H9 (cell line): ENCODE results near the gene TRABD. TPM values are rescaled to one million over a fixed set of nuclear protein-coding genes. Genes with fewer than 3 reads are reported as not detected.

Experiments
- DNase-seq: peaks from one replicate; pipeline ENCODE4 v3.0.0-alpha.2; 2017
- H2AFZ ChIP-seq: one replicate; pipeline ENCODE4 v1.6.1; 2013; ENCODE audit warnings: mild to moderate bottlenecking, low read length, control low read depth, moderate library complexity
- H2AK5ac ChIP-seq: 2 replicates; pipeline ENCODE4 v1.6.1; 2013; ENCODE audit warnings: low read length, control low read depth, mixed read lengths; ENCODE audit not compliant: insufficient read length
- H2BK120ac ChIP-seq: one replicate; pipeline ENCODE4 v1.6.1; 2013; ENCODE audit warnings: low read depth, mild to moderate bottlenecking, low read length, control low read depth, inconsistent platforms; ENCODE audit not compliant: poor library complexity, severe bottlenecking
- H2BK12ac ChIP-seq: 2 replicates; pipeline ENCODE4 v1.6.1; 2013; ENCODE audit warnings: low read length, control low read depth, mixed read lengths, low read depth; ENCODE audit not compliant: insufficient read length
- H2BK15ac ChIP-seq: 2 replicates; pipeline ENCODE4 v1.6.1; 2013; ENCODE audit warnings: low read depth, low read length, control low read depth
- H2BK20ac ChIP-seq: one replicate; pipeline ENCODE4 v1.6.1; 2013; ENCODE audit warnings: low read depth, mild to moderate bottlenecking, low read length, control low read depth, inconsistent platforms; ENCODE audit not compliant: poor library complexity, severe bottlenecking
- H2BK5ac ChIP-seq: 2 replicates; pipeline ENCODE4 v1.6.1; 2013; ENCODE audit warnings: low read length, control low read depth, mixed read lengths; ENCODE audit not compliant: insufficient read length
- H3K14ac ChIP-seq: 2 replicates; pipeline ENCODE4 v1.6.1; 2013; ENCODE audit warnings: low read length, control low read depth; ENCODE audit not compliant: insufficient read depth
- H3K18ac ChIP-seq: 2 replicates; pipeline ENCODE4 v1.6.1; 2013; ENCODE audit warnings: low read depth, mild to moderate bottlenecking, mixed read lengths, low read length, control low read depth; ENCODE audit not compliant: insufficient read length
- H3K23ac ChIP-seq: 2 replicates; pipeline ENCODE4 v1.6.1; 2013; ENCODE audit warnings: low read length, control low read depth, mixed read lengths, low read depth; ENCODE audit not compliant: insufficient read length
- H3K23me2 ChIP-seq: 2 replicates; pipeline ENCODE4 v1.6.1; 2013; ENCODE audit warnings: low read depth, mild to moderate bottlenecking, mixed read lengths, low read length, control low read depth; ENCODE audit not compliant: insufficient read length, poor library complexity, severe bottlenecking
- H3K27ac ChIP-seq: 2 replicates; pipeline ENCODE4 v1.5.1; 2013; ENCODE audit warnings: low read length, control low read depth, mixed read lengths, low read depth; ENCODE audit not compliant: insufficient read length
- H3K27me3 ChIP-seq: 2 replicates; pipeline ENCODE4 v1.6.1; 2013; ENCODE audit warnings: low read length, control low read depth, inconsistent platforms; ENCODE audit not compliant: insufficient read depth
- H3K4ac ChIP-seq: 2 replicates; pipeline ENCODE4 v1.6.1; 2013; ENCODE audit warnings: low read depth, mild to moderate bottlenecking, control low read depth, inconsistent platforms, low read length, moderate library complexity
- H3K4me1 ChIP-seq: 2 replicates; pipeline ENCODE4 v1.6.1; 2013; ENCODE audit warnings: low read length, control low read depth, inconsistent platforms; ENCODE audit not compliant: insufficient read depth
- H3K4me2 ChIP-seq: 2 replicates; pipeline ENCODE4 v1.6.1; 2013; ENCODE audit warnings: low read length, control low read depth, mixed read lengths; ENCODE audit not compliant: insufficient read length, insufficient read depth
- H3K56ac ChIP-seq: 2 replicates; pipeline ENCODE4 v1.6.1; 2013; ENCODE audit warnings: low read depth, mild to moderate bottlenecking, mixed read lengths, low read length, control low read depth; ENCODE audit not compliant: insufficient read length
- H3K79me1 ChIP-seq: 2 replicates; pipeline ENCODE4 v1.6.1; 2013; ENCODE audit warnings: low read depth, mild to moderate bottlenecking, moderate library complexity, low read length, control low read depth, inconsistent platforms; ENCODE audit not compliant: insufficient read depth, poor library complexity, severe bottlenecking
- H3K79me2 ChIP-seq: 2 replicates; pipeline ENCODE4 v1.6.1; 2013; ENCODE audit warnings: low read length, control low read depth, inconsistent platforms; ENCODE audit not compliant: insufficient read depth
- H3K9ac ChIP-seq: 2 replicates; pipeline ENCODE4 v1.6.1; 2013; ENCODE audit warnings: low read length, control low read depth, mixed read lengths; ENCODE audit not compliant: insufficient read length; ENCODE audit errors: extremely low read depth
- H3K9me3 ChIP-seq: one replicate; pipeline ENCODE4 v1.6.1; 2013; ENCODE audit warnings: low read depth, low read length, inconsistent platforms; ENCODE audit not compliant: control insufficient read depth
- H3T11ph ChIP-seq: one replicate; pipeline ENCODE4 v1.6.1; 2013; ENCODE audit warnings: mild to moderate bottlenecking, low read length, control low read depth, inconsistent platforms
- H4K20me1 ChIP-seq: one replicate; pipeline ENCODE4 v1.6.1; 2013; ENCODE audit not compliant: control insufficient read depth, insufficient read length, insufficient read depth
- H4K5ac ChIP-seq: 2 replicates; pipeline ENCODE4 v1.6.1; 2013; ENCODE audit warnings: low read depth, mild to moderate bottlenecking, mixed read lengths, low read length, control low read depth; ENCODE audit not compliant: insufficient read length
- H4K8ac ChIP-seq: replicated peaks from 2 replicates; pipeline ENCODE4 v1.6.1; 2013; ENCODE audit warnings: low read length, control low read depth, mixed read lengths, low read depth; ENCODE audit not compliant: insufficient read length
- H4K91ac ChIP-seq: 2 replicates; pipeline ENCODE4 v1.6.1; 2013; ENCODE audit warnings: low read depth, mild to moderate bottlenecking, moderate library complexity, mixed read lengths, low read length, control low read depth; ENCODE audit not compliant: insufficient read length
- H3K27ac Mint-ChIP-seq, 3 experiments: 2 replicates in 2 of 3; 3 replicates in 1 of 3; pipeline ENCODE4 v1.8.0; 2020 to 2021; ENCODE audit warnings: mixed read lengths in 3 of 3, mild to moderate bottlenecking in 1 of 3, moderate library complexity in 1 of 3
- H3K27me3 Mint-ChIP-seq: 2 replicates; pipeline ENCODE4 v1.8.0; 2021; ENCODE audit warnings: low read depth, mild to moderate bottlenecking, moderate library complexity, mixed read lengths
- H3K36me3 Mint-ChIP-seq, 3 experiments: 2 replicates in 2 of 3; 3 replicates in 1 of 3; pipeline ENCODE4 v1.8.0; 2020 to 2021; ENCODE audit warnings: low read depth in 3 of 3, mixed read lengths in 3 of 3; ENCODE audit not compliant: insufficient read depth in 1 of 3
- H3K4me1 Mint-ChIP-seq, 2 experiments: 2 replicates each; pipeline ENCODE4 v1.8.0; 2020; ENCODE audit warnings: mixed read lengths in 2 of 2
- H3K4me3 Mint-ChIP-seq, 2 experiments: 2 replicates in 1 of 2; 3 replicates in 1 of 2; pipeline ENCODE4 v1.8.0; 2020 to 2021; ENCODE audit warnings: mild to moderate bottlenecking in 2 of 2, mixed read lengths in 2 of 2, moderate library complexity in 1 of 2
- H3K9me3 Mint-ChIP-seq, 2 experiments: 2 replicates in 1 of 2; 3 replicates in 1 of 2; pipeline ENCODE4 v1.8.0; 2020; ENCODE audit warnings: mild to moderate bottlenecking in 2 of 2, mixed read lengths in 2 of 2, moderate library complexity in 1 of 2
- CTCF ChIP-seq: fragments of 200-600 bp; sonication (generic); conservative IDR thresholded peaks from 3 replicates; pipeline ENCODE4 v1.8.0; 2021; ENCODE audit warnings: antibody characterized with exemption, mild to moderate bottlenecking
- WGBS: extraction: QIAGEN DNeasy Blood & Tissue Kit; methylation state at CpG from one replicate; pipeline ENCODE4 v1.1.7; 2013; ENCODE audit warnings: missing lambda C conversion rate, low lambda C conversion rate, mixed read lengths; ENCODE audit not compliant: insufficient read length; ENCODE audit errors: extremely low coverage; 5-methylcytosine and 5-hydroxymethylcytosine counted together
- total RNA-seq: library from RNA; stranded (reverse); gene quantifications from 2 replicates; pipeline ENCODE4 v1.2.1, GENCODE V29; 2021

The TRABD gene
- total RNA-seq, 1 experiment from 2014 or later = 47.8 TPM

GRCh38 chr22:50243685-50244419, 58.1 kb downstream of the TRABD start:
- H2BK5ac ChIP-seq = no peak overlapping the region
- H2BK12ac ChIP-seq = no peak overlapping the region
- no peak overlapping the region for H3K56ac ChIP-seq
- H3K14ac ChIP-seq = no peak overlapping the region
- H3K27me3 ChIP-seq = no peaks in the 10 kb centered on the region
- H3T11ph ChIP-seq = no peak overlapping the region
- H2BK20ac ChIP-seq = no peak overlapping the region
- TF ChIP-seq CTCF = no peak
- H4K5ac ChIP-seq = no peak overlapping the region
- H3K4me1 ChIP-seq = no peaks in the 10 kb centered on the region; the same call in 1 of the 2 replicates
- H4K8ac ChIP-seq = no peak overlapping the region
- H3K4me2 ChIP-seq = peak overlapping the region; percentile 92
- H3K9ac ChIP-seq = peak overlapping the region; percentile 56
- H3K79me1 ChIP-seq = no peaks in the 10 kb centered on the region
- no peaks in the 10 kb centered on the region for H4K20me1 ChIP-seq
- no peak overlapping the region for H2BK15ac ChIP-seq
- no peak overlapping the region for H2AFZ ChIP-seq
- no peak overlapping the region for H2BK120ac ChIP-seq
- Mint-ChIP-seq H3K4me1 (peaks cover 22 to 35% of the 10 kb centered on the region in 2 experiments), H3K9me3 (no peaks in the 10 kb centered on the region), H3K27ac (peak overlapping the region in 1 of 3 experiments; percentile 95; a peak in 1 of 7 replicates), H3K36me3 (peaks cover 2 to 25% (median 14%) of the 10 kb centered on the region in 3 experiments; a peak in 6 of 7 replicates), H3K27me3 (no peaks in the 10 kb centered on the region; the same call in 1 of the 2 replicates), H3K4me3 (peak overlapping the region; percentile 96 to 98)
- H3K79me2 ChIP-seq = peaks cover 6% of the 10 kb centered on the region; the same call in 1 of the 2 replicates
- H3K23ac ChIP-seq = no peak overlapping the region
- H3K4ac ChIP-seq = no peak overlapping the region
- H3K18ac ChIP-seq = no peak overlapping the region
- H3K23me2 ChIP-seq = peaks cover 20% of the 10 kb centered on the region
- no CpG with 5 or more reads among the region's 27 CpGs for WGBS
- H4K91ac ChIP-seq = no peak overlapping the region
- DNase-seq = no peak
- no peaks in the 10 kb centered on the region for H3K9me3 ChIP-seq
- H2AK5ac ChIP-seq = no peak overlapping the region
- H3K27ac ChIP-seq = no peak overlapping the region
